Measurements from ENCODE around the gene NUP50.

The NUP50 gene

DNA sequence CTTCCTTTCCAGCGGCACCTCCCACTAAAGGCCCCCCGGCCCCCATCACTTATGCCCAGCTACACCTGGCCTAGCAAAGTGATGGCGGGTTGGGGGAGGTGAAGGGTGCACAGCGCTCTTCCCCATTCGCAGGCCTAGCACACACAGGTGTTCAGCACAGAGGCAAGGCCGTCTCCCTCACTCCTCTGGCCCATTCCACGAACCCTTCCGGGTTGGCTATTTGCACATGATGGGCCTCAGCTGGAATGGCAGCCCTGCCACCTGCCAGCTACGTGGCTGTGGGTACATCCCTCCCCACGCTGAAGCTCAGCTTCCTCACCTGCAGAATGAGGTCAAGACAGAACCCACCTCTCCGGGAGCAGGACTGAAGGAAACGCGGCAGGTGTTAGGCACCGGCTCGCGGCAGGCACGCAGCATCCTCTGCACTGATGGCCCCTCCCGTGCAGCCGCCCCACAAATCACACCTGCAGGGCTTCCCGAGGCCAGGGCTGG, 72.2 kb downstream of the NUP50 start:
- no peaks in the 10 kb centered on the region for H3K9me3 ChIP-seq (ENCODE audit: low read length)
- H3K36me3 ChIP-seq (ENCODE audit: insufficient read depth, low read length) = no peaks in the 10 kb centered on the region
- H3K27me3 ChIP-seq (ENCODE audit: control insufficient read depth in 1 of 2, insufficient read depth in 2 of 2, low read length in 2 of 2) = no peaks in the 10 kb centered on the region
- no peak overlapping the region for H3K27ac ChIP-seq (ENCODE audit: low read depth, low read length)
- H3K4me1 ChIP-seq (ENCODE audit: insufficient read depth, low read length) = peaks cover 13% of the 10 kb centered on the region
- no peak overlapping the region for H3K4me3 ChIP-seq (ENCODE audit: low read depth in 1 of 2, low read length in 2 of 2)
- no peak overlapping the region for H3K9ac ChIP-seq (ENCODE audit: low read length)

DNA sequence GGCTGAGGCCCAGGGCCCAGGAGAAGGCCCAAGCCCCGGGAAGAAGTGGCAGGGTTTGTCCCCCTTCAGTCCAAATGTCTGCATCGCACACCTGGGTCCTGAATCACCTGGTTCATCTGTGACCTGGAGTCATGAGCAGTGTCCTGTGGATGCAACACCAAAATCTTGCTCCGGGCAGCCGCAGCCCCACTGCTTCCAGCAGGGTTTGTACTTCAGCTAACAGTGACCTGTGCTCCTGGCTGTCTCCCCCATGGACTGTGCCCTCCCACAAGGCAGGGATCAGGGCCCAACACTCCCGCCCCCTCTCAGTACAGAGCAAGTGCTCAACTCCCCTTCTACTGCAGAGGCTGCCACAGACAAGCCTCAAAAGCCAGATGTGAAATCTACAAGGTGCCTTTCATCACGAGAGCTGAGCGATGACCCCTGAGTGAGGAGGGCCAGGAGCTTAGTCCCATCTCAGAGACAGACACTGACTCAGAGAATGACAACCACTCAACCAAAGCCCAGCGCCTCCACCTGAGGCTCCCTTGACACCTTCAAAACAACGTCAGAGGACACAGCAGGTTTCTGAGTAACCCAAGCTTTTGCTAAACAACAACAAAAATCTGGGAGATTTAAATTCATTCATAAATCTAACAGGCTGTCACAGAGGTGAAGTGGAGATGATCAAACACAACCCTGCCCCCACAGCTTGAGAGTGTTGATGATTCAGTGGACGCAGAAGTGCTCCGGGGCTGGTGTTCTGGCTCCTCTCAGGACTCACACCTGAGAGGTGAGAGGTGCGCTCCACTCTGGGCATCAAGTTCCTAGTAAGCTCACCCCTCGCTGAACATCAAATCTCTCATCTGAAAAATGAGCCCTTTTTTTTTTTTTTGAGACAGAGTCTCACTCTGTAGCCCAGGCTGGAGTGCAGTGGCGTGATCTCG, 73.6 kb downstream of the NUP50 start:
- no peak overlapping the region for H3K4me3 ChIP-seq (ENCODE audit: low read depth in 1 of 2, low read length in 2 of 2)
- H3K27me3 ChIP-seq (ENCODE audit: control insufficient read depth in 1 of 2, insufficient read depth in 2 of 2, low read length in 2 of 2) = no peaks in the 10 kb centered on the region
- no peak overlapping the region for H3K27ac ChIP-seq (ENCODE audit: low read depth, low read length)
- no peaks in the 10 kb centered on the region for H3K9me3 ChIP-seq (ENCODE audit: low read length)
- H3K9ac ChIP-seq (ENCODE audit: low read length) = no peak overlapping the region
- no peaks in the 10 kb centered on the region for H3K36me3 ChIP-seq (ENCODE audit: insufficient read depth, low read length)
- peaks cover 13% of the 10 kb centered on the region for H3K4me1 ChIP-seq (ENCODE audit: insufficient read depth, low read length)
